ENCODE results near the gene APOBEC3H. TPM values are rescaled to one million over a fixed set of nuclear protein-coding genes. Genes with fewer than 3 reads are reported as not detected.
"Not testable (repeated sequence)": the region's sequence is repeated elsewhere in the genome, so short reads cannot be mapped to it uniquely, and the experiment has no call there.

Gene APOBEC3H
- polyA plus RNA-seq (ENCODE audit: insufficient read length in 4 of 4) = under 1 TPM in 2 of 4 donors, not detected in 2; 0.20 to 0.27 TPM

GRCh38 chr22:39097098-39098020 is at the start of gene APOBEC3H:
Gene APOBEC3H, plus strand, starts transcription at chr22:39097244. Its CDS starts 3,035 bp downstream, at chr22:39100279.
- DNase-seq (ENCODE audit: low read depth in 4 of 4, low spot score in 3 of 4) = no peak

- not testable (repeated sequence) for DNase-seq (ENCODE audit: low read depth in 4 of 4, low spot score in 3 of 4)
These were observed 47.6 kb upstream of the APOBEC3H start for GRCh38 chr22:39049486-39049885.

- DNase-seq (ENCODE audit: low read depth in 4 of 4, low spot score in 3 of 4) = not testable (repeated sequence)
These were observed 45.1 kb upstream of the APOBEC3H start for GRCh38 chr22:39051844-39052495.

- DNase-seq (ENCODE audit: low read depth in 4 of 4, low spot score in 3 of 4) = no peak
These were observed 41.4 kb upstream of the APOBEC3H start for GRCh38 chr22:39055658-39056057.

GRCh38 chr22:39061290-39061689 is 35.8 kb upstream of the APOBEC3H start:
- DNase-seq (ENCODE audit: low read depth in 4 of 4, low spot score in 3 of 4) = not testable (repeated sequence)

GRCh38 chr22:39061951-39062350 is 35.1 kb upstream of the APOBEC3H start:
- DNase-seq (ENCODE audit: low read depth in 4 of 4, low spot score in 3 of 4) = not testable (repeated sequence)

- not testable (repeated sequence) for DNase-seq (ENCODE audit: low read depth in 4 of 4, low spot score in 3 of 4)
These were observed 33.1 kb upstream of the APOBEC3H start for GRCh38 chr22:39063904-39064303.

- DNase-seq (ENCODE audit: low read depth in 4 of 4, low spot score in 3 of 4) = not testable (repeated sequence)
These were observed 30.4 kb upstream of the APOBEC3H start for GRCh38 chr22:39066442-39067276.

DNA sequence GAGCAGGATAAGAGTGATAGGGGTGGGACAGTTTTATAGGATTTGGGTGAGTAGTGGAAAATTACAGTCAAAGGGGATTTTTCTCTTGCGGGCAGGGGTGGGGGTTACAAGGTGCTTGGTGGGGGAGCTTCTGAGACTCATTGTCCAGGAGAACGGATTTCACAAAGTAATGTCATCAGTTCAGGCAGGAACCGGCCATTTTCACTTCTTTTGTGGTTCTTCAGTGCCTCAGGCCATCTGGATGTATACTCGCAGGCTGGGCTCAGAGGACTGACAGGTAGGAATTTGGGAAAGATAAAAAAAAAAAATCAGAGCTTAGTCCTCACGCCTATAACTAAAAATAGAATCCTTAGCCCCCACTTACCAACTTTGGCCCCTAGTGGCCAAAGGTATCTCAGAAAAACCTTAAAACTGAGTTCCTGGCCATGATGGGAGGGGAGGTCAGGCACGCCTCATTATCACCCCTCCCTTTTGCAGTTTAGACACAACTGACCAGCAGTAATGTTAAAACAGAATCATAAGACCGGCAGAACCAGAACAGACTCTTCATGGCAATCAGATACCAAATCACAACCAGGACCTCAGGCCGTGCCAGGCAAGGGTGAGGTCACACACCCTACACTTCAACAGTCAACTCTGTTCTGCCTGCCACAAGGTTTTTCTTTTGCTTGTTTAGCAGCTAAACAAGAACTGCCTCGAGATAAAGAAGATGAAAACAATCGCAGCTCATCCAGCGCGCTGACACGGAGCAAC is 28.8 kb upstream of the APOBEC3H start:
- DNase-seq (ENCODE audit: low read depth in 4 of 4, low spot score in 3 of 4) = no peak

- DNase-seq (ENCODE audit: low read depth in 4 of 4, low spot score in 3 of 4) = no peak
These were observed 26.9 kb upstream of the APOBEC3H start for GRCh38 chr22:39070186-39070585.

DNA sequence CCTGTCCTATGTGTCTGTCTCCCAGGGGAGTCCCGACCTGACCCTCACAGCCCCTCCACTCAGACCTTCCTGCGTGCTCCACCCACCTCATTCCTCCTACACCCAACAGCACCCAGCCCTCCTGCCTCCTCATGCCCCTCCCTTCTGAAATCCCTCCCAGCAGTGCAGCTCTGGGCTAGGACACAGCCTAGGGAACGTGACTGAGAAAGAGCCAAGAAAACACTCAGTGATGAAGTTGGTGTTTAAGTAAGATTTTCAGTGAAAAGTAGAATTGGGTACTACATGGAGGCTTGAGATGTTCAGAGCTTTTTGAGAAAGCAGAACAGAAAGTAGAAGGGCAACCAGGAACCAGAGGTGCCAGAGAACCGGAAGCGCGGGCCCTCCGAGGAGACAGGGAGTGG is 24.5 kb upstream of the APOBEC3H start:
- DNase-seq (ENCODE audit: low read depth in 4 of 4, low spot score in 3 of 4) = not testable (repeated sequence)

DNA sequence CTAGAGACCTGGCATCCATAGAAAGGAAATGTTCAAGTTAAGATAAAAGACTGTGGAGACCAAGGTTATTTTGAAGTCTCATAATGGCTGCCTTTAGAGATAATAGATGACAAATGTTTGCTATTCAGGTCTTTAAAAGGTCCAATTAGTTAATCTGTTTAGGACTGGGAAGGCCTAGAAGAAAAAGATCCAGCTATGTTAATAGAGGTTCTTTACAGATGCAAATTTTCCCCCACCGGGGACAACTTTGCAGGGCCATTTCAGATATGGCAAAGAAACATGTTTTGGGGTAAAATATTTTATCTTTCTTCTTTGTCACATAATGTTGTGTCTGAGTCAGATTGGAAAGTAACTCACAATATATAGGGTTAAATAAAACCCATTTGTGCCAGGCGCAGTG is 23.1 kb upstream of the APOBEC3H start:
- no peak for DNase-seq (ENCODE audit: low read depth in 4 of 4, low spot score in 3 of 4)

GRCh38 chr22:39076155-39077025 is 20.7 kb upstream of the APOBEC3H start:
- not testable (repeated sequence) for DNase-seq (ENCODE audit: low read depth in 4 of 4, low spot score in 3 of 4)

DNA sequence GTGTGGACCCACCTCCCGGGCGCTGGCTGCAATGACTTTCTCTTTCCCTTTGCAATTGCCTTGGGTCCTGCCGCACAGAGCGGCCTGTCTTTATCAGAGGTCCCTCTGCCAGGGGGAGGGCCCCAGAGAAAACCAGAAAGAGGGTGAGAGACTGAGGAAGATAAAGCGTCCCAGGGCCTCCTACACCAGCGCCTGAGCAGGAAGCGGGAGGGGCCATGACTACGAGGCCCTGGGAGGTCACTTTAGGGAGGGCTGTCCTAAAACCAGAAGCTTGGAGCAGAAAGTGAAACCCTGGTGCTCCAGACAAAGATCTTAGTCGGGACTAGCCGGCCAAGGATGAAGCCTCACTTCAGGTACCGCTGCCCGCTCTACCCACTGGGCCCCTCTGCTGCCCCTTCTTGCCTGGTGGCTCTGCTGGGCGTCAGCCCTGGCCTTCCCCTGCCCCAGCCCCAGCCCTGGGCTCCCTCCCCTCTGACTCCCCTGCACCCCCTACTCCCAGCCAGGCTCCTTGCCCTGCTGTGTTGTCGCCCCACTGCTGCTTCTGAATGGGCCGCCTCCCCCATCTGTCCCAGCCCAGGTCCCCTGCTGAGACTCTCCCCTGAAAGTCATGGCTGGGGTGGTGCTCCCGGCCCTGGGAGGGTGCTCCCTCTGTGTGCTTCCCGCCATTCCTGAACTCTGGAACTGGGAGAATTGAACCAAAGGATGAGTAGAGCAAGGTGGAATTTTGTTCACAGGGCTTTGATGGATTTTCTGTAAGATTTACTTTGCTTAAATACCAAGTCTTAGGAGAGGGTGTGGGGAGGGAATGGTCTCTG is 19.8 kb upstream of the APOBEC3H start, which contains the start of gene APOBEC3G:
Gene APOBEC3G, plus strand, starts transcription at position 250 of the 815 bp plus-strand sequence. Its CDS starts 87 bp downstream, at position 337.
- DNase-seq (ENCODE audit: low read depth in 4 of 4, low spot score in 3 of 4) = not testable (repeated sequence)

DNA sequence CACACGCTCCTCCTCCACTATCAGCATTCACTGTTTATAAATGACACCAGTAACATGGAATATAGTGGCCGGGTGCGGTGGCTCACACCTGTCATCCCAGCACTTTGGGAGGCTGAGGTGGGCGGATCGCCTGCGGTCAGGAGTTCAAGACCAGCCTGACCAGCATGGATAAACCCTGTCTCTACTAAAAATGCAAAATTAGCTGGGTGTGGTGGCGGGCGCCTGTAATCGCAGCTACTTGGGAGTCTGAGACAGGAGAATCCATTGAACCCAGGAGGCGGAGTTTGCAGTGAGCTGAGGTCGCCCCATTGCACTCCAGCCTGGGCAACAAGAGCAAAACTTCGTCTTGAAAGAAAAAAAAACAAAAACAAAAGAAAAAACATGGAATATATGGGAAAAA is 19.1 kb upstream of the APOBEC3H start:
- DNase-seq (ENCODE audit: low read depth in 4 of 4, low spot score in 3 of 4) = not testable (repeated sequence)

GRCh38 chr22:39078329-39078728 is 18.7 kb upstream of the APOBEC3H start:
- DNase-seq (ENCODE audit: low read depth in 4 of 4, low spot score in 3 of 4) = no peak

DNA sequence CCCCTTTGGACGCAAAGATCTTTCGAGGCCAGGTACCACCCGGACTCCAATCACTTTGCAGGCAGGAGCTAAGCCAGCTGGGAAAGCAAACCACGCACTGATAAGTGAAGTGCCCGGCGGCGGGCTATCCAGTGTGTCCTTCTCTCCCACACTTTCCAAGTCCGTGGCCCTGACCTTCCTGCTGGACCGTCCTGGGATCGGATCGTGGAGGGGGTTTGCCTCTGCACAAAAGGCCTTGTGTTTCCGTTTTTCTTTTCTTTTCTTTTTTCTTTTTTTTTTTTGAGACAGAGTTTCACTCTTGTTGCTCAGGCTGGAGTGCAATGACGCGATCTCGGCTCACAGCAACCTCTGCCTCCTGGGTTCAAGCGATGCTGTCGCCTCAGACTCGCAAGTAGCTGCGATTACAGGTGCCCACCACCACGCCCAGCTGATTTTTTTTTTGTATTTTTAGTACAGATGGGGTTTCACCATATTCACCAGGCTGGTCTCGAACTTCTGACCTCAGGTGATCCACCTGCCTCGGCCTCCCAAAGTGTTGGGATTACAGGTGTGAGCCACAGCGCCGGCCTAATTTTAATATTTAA is 17.9 kb upstream of the APOBEC3H start:
- DNase-seq (ENCODE audit: low read depth in 4 of 4, low spot score in 3 of 4) = not testable (repeated sequence)
